GM23338 (cell line): Measurements from ENCODE around the gene FLVCR1. TPM values are rescaled to one million over a fixed set of nuclear protein-coding genes. Genes with fewer than 3 reads are reported as not detected.

Experiments
- ATAC-seq: fragments of 200-7000 bp; cut with Tn5 transposase; 3 replicates; pipeline ENCODE4 v1.9.1; 2020
- DNase-seq: peaks from one replicate; pipeline ENCODE4 v3.0.0-alpha.2; 2015; ENCODE audit warnings: low spot score
- H2AFZ ChIP-seq: fragments of 200-600 bp; sonication (generic); 2 replicates; pipeline ENCODE4 v1.8.0; 2016; ENCODE audit warnings: antibody characterized with exemption, mild to moderate bottlenecking, moderate library complexity
- H3F3A ChIP-seq: fragments of 200-600 bp; sonication (generic); replicated peaks from 2 replicates; pipeline ENCODE4 v1.8.0; 2017; ENCODE audit warnings: antibody characterized with exemption, mixed run types, low read depth
- H3K27ac ChIP-seq: fragments of 200-600 bp; sonication (generic); 2 replicates; pipeline ENCODE4 v1.6.1; 2016; ENCODE audit warnings: low read depth
- H3K27me3 ChIP-seq: fragments of 200-600 bp; sonication (generic); 2 replicates; pipeline ENCODE4 v1.8.0; 2016; ENCODE audit warnings: mild to moderate bottlenecking, mixed run types, moderate library complexity; ENCODE audit not compliant: insufficient read depth
- H3K36me3 ChIP-seq: fragments of 200-600 bp; sonication (generic); 2 replicates; pipeline ENCODE4 v1.8.0; 2016; ENCODE audit warnings: mild to moderate bottlenecking; ENCODE audit not compliant: insufficient read depth
- H3K4me1 ChIP-seq: fragments of 200-600 bp; sonication (generic); 2 replicates; pipeline ENCODE4 v1.8.0; 2016; ENCODE audit warnings: mild to moderate bottlenecking, moderate library complexity; ENCODE audit not compliant: insufficient read depth
- H3K4me2 ChIP-seq: fragments of 200-600 bp; sonication (generic); 2 replicates; pipeline ENCODE4 v1.7.1; 2017; ENCODE audit warnings: mixed run types
- H3K4me3 ChIP-seq: fragments of 200-600 bp; sonication (generic); 2 replicates; pipeline ENCODE4 v1.6.1; 2016; ENCODE audit warnings: mixed run types
- H3K79me2 ChIP-seq: fragments of 200-600 bp; sonication (generic); replicated peaks from 2 replicates; pipeline ENCODE4 v1.8.0; 2017; ENCODE audit warnings: mild to moderate bottlenecking; ENCODE audit not compliant: insufficient read depth
- H3K9me2 ChIP-seq: fragments of 200-600 bp; sonication (generic); 2 replicates; pipeline ENCODE4 v1.8.0; 2017; ENCODE audit not compliant: insufficient read depth
- H4K20me1 ChIP-seq: fragments of 200-600 bp; sonication (generic); replicated peaks from 2 replicates; pipeline ENCODE4 v1.8.0; 2017; ENCODE audit warnings: mild to moderate bottlenecking; ENCODE audit not compliant: insufficient read depth
- H3K27ac Mint-ChIP-seq: 2 replicates; pipeline ENCODE4 v1.8.0; 2020; ENCODE audit warnings: inconsistent platforms, mild to moderate bottlenecking, moderate library complexity, mixed read lengths
- H3K27me3 Mint-ChIP-seq: 3 replicates; pipeline ENCODE4 v1.8.0; 2022; ENCODE audit warnings: low read depth, mild to moderate bottlenecking, moderate library complexity, mixed read lengths, inconsistent platforms; ENCODE audit not compliant: insufficient read depth, poor library complexity
- H3K36me3 Mint-ChIP-seq: 3 replicates; pipeline ENCODE4 v1.8.0; 2021; ENCODE audit warnings: low read depth, mild to moderate bottlenecking, inconsistent platforms, moderate library complexity, mixed read lengths
- H3K4me1 Mint-ChIP-seq: 3 replicates; pipeline ENCODE4 v1.8.0; 2020; ENCODE audit warnings: mild to moderate bottlenecking, inconsistent platforms, mixed read lengths
- H3K4me3 Mint-ChIP-seq: 3 replicates; pipeline ENCODE4 v1.8.0; 2021; ENCODE audit warnings: moderate library complexity, mild to moderate bottlenecking, inconsistent platforms, mixed read lengths
- H3K9me3 Mint-ChIP-seq: 3 replicates; pipeline ENCODE4 v1.8.0; 2020; ENCODE audit warnings: moderate library complexity, mild to moderate bottlenecking, inconsistent platforms, mixed read lengths
- CREB1 ChIP-seq: fragments of 250-450 bp; sonication (Bioruptor Pico); IDR thresholded peaks from 2 replicates; pipeline ENCODE4 v1.5.0; 2020; ENCODE audit warnings: low read depth, mild to moderate bottlenecking, moderate library complexity
- ETS1 ChIP-seq: IDR thresholded peaks from 2 replicates; pipeline ENCODE4 v1.6.1; 2016; ENCODE audit warnings: antibody characterized with exemption
- EZH2 ChIP-seq: fragments of 200-600 bp; sonication (generic); IDR thresholded peaks from one replicate; pipeline ENCODE4 v1.8.0; 2017; ENCODE audit warnings: antibody characterized with exemption, mild to moderate bottlenecking, low read depth; ENCODE audit not compliant: unreplicated experiment
- EZH2phosphoT487 ChIP-seq: fragments of 200-600 bp; sonication (generic); IDR thresholded peaks from one replicate; pipeline ENCODE4 v1.8.1; 2018; ENCODE audit warnings: antibody characterized with exemption; ENCODE audit not compliant: unreplicated experiment
- NANOG ChIP-seq: IDR thresholded peaks from 2 replicates; pipeline ENCODE4 v1.6.1; 2016; ENCODE audit warnings: antibody characterized with exemption, borderline replicate concordance
- POLR2AphosphoS5 ChIP-seq: IDR thresholded peaks from 2 replicates; pipeline ENCODE4 v1.6.1; 2016; ENCODE audit warnings: antibody characterized with exemption, low read depth
- STAT1 ChIP-seq: IDR thresholded peaks from one replicate; pipeline ENCODE4 v1.6.1; 2016; ENCODE audit warnings: antibody characterized with exemption; ENCODE audit not compliant: unreplicated experiment
- ZNF114 ChIP-seq: fragments of 250-450 bp; sonication (Bioruptor Pico); IDR thresholded peaks from 2 replicates; pipeline ENCODE4 v1.5.0; 2020; ENCODE audit warnings: mild to moderate bottlenecking, moderate library complexity
- ZNF331 ChIP-seq: fragments of 250-450 bp; sonication (Bioruptor Pico); IDR thresholded peaks from 2 replicates; pipeline ENCODE4 v1.5.0; 2020; ENCODE audit warnings: low read depth, mild to moderate bottlenecking, moderate library complexity
- polyA plus RNA-seq: library from polyadenylated mRNA; unstranded; fragments of >200 nt; fragmentation: Nextera tagmentation; extraction: Ambion mirVana; gene quantifications from 2 replicates; pipeline ENCODE4 v1.2.1, GENCODE V29; 2016
- total RNA-seq: library from RNA; depleted of rRNA; stranded (reverse); fragments of >200 nt; shearing (Covaris generic); gene quantifications from 2 replicates; pipeline ENCODE4 v1.2.3, GENCODE V29; 2014
- TF ChIP-seq, protein P1 (sequence below): IDR thresholded peaks from one replicate; pipeline ENCODE4 v1.6.1; 2018; ENCODE audit warnings: antibody characterized with exemption; ENCODE audit not compliant: unreplicated experiment
- TF ChIP-seq, protein P2 (sequence below), 2 experiments: fragments of 200-600 bp in 1 of 2; sonication (generic) in 1 of 2; conservative IDR thresholded peaks; 2 replicates each; pipeline versions ENCODE4 v1.5.1 to v1.6.1; 2016 to 2017; ENCODE audit warnings: antibody characterized with exemption in 2 of 2, low read depth in 2 of 2, mild to moderate bottlenecking in 2 of 2, moderate library complexity in 1 of 2

The FLVCR1 gene
- total and polyA plus RNA-seq, 2 experiments from 2014 or later, result 60.5 to 93.5 TPM

GRCh38 chr1:212917858-212918257 is 59.8 kb downstream of the FLVCR1 start:
- Mint-ChIP-seq H3K4me1 (peaks cover 54% of the 10 kb centered on the region), H3K9me3 (peaks cover 3% of the 10 kb centered on the region; the same call in 1 of the 3 replicates), H3K27me3 (peaks cover 30% of the 10 kb centered on the region), H3K4me3 (peak overlapping the region; percentile 37; the same call in 1 of the 3 replicates), H3K36me3 (peaks cover 17% of the 10 kb centered on the region), H3K27ac (no peak overlapping the region)
- no peak for DNase-seq
- TF ChIP-seq STAT1, result no peak
- TF ChIP-seq NANOG, result no peak
- TF ChIP-seq ZNF331 (CRISPR knock-in tag), result no peak
- TF ChIP-seq EZH2, result no peak
- TF ChIP-seq EZH2phosphoT487, result no peak
- TF ChIP-seq, protein P1, sequence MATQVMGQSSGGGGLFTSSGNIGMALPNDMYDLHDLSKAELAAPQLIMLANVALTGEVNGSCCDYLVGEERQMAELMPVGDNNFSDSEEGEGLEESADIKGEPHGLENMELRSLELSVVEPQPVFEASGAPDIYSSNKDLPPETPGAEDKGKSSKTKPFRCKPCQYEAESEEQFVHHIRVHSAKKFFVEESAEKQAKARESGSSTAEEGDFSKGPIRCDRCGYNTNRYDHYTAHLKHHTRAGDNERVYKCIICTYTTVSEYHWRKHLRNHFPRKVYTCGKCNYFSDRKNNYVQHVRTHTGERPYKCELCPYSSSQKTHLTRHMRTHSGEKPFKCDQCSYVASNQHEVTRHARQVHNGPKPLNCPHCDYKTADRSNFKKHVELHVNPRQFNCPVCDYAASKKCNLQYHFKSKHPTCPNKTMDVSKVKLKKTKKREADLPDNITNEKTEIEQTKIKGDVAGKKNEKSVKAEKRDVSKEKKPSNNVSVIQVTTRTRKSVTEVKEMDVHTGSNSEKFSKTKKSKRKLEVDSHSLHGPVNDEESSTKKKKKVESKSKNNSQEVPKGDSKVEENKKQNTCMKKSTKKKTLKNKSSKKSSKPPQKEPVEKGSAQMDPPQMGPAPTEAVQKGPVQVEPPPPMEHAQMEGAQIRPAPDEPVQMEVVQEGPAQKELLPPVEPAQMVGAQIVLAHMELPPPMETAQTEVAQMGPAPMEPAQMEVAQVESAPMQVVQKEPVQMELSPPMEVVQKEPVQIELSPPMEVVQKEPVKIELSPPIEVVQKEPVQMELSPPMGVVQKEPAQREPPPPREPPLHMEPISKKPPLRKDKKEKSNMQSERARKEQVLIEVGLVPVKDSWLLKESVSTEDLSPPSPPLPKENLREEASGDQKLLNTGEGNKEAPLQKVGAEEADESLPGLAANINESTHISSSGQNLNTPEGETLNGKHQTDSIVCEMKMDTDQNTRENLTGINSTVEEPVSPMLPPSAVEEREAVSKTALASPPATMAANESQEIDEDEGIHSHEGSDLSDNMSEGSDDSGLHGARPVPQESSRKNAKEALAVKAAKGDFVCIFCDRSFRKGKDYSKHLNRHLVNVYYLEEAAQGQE, result no peak
- Histone ChIP-seq H4K20me1 (no peaks in the 10 kb centered on the region), H3F3A (peaks cover 13% of the 10 kb centered on the region), H2AFZ (no peak overlapping the region), H3K4me3 (no peak overlapping the region), H3K27ac (0 out of 2 replicates have a peak overlapping the region, but pooled peaks have one; percentile 99), H3K79me2 (peaks cover 14% of the 10 kb centered on the region), H3K4me1 (peaks cover 32% of the 10 kb centered on the region), H3K4me2 (0 out of 2 replicates have a peak overlapping the region, but pooled peaks have one; percentile 67), H3K36me3 (no peaks in the 10 kb centered on the region), H3K27me3 (no peaks in the 10 kb centered on the region), H3K9me2 (peaks cover 20% of the 10 kb centered on the region)
- no peak for ATAC-seq

DNA sequence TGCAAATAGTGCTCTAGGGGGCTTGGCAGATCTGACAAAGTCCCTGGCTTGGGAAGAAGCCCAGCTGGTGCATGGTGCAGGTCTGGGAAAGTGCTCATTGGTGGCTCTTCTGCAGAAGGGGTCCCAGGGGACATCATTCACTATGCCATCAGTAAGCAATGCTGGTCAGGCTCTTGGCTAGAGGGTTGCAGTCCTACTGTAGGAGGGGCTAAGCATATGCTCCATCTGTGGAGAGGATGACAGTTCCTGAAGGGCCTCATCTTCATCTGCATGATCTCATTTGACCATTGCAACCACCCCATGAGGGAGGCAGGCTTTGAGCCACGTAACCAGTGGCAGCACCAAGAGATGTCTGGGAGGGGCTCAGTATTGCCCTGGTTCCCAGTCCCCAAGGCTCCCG is 60.7 kb downstream of the FLVCR1 start:
- H3K27ac ChIP-seq, result no peak overlapping the region
- no peak overlapping the region for H3K4me2 ChIP-seq
- no peak for DNase-seq
- H3K4me3 Mint-ChIP-seq, result no peak overlapping the region
- peaks cover 25% of the 10 kb centered on the region for H3K27me3 Mint-ChIP-seq
- peaks cover 13% of the 10 kb centered on the region for H3F3A ChIP-seq
- H3K36me3 ChIP-seq, result no peaks in the 10 kb centered on the region
- peaks cover 22% of the 10 kb centered on the region for H3K9me2 ChIP-seq
- H3K4me3 ChIP-seq, result no peak overlapping the region
- no peak overlapping the region for H2AFZ ChIP-seq
- peaks cover 32% of the 10 kb centered on the region for H3K4me1 ChIP-seq
- H4K20me1 ChIP-seq, result no peaks in the 10 kb centered on the region
- H3K9me3 Mint-ChIP-seq, result peaks cover 3% of the 10 kb centered on the region; the same call in 1 of the 3 replicates
- no peak for ATAC-seq
- H3K27ac Mint-ChIP-seq, result no peak overlapping the region
- peaks cover 54% of the 10 kb centered on the region for H3K4me1 Mint-ChIP-seq
- no peaks in the 10 kb centered on the region for H3K27me3 ChIP-seq
- H3K79me2 ChIP-seq, result peaks cover 11% of the 10 kb centered on the region
- peaks cover 8% of the 10 kb centered on the region; the same call in 2 of the 3 replicates for H3K36me3 Mint-ChIP-seq
- TF ChIP-seq, protein P1, result no peak
- no peak for TF ChIP-seq EZH2phosphoT487
- TF ChIP-seq POLR2AphosphoS5, result no peak
- TF ChIP-seq ZNF331 (CRISPR knock-in tag), result no peak
- TF ChIP-seq STAT1, result no peak
- TF ChIP-seq ZNF114, result no peak
- TF ChIP-seq CREB1, result no peak
- no peak for TF ChIP-seq ETS1
- TF ChIP-seq, protein P2, sequence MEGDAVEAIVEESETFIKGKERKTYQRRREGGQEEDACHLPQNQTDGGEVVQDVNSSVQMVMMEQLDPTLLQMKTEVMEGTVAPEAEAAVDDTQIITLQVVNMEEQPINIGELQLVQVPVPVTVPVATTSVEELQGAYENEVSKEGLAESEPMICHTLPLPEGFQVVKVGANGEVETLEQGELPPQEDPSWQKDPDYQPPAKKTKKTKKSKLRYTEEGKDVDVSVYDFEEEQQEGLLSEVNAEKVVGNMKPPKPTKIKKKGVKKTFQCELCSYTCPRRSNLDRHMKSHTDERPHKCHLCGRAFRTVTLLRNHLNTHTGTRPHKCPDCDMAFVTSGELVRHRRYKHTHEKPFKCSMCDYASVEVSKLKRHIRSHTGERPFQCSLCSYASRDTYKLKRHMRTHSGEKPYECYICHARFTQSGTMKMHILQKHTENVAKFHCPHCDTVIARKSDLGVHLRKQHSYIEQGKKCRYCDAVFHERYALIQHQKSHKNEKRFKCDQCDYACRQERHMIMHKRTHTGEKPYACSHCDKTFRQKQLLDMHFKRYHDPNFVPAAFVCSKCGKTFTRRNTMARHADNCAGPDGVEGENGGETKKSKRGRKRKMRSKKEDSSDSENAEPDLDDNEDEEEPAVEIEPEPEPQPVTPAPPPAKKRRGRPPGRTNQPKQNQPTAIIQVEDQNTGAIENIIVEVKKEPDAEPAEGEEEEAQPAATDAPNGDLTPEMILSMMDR (conservative IDR thresholded peaks at IDR 0.05; ENCODE audit: low read depth in 2 of 2), result no peak
